Left ventricle myocardium inferior (tissue), 1 donor: ENCODE data around the gene ITGAE. TPM values are rescaled to one million over a fixed set of nuclear protein-coding genes. Genes with fewer than 3 reads are reported as not detected.

Source experiments
- DNase-seq: peaks from one replicate; pipeline ENCODE4 v3.0.0-alpha.2; 2020
- H3K27ac ChIP-seq: fragments of 200-600 bp; replicated peaks from 2 replicates; pipeline ENCODE4 v1.8.0; 2021
- H3K27me3 ChIP-seq: fragments of 200-600 bp; 2 replicates; pipeline ENCODE4 v1.8.0; 2021; ENCODE audit warnings: low read depth
- H3K36me3 ChIP-seq: fragments of 200-600 bp; 2 replicates; pipeline ENCODE4 v1.8.0; 2021
- H3K4me1 ChIP-seq: fragments of 200-600 bp; 2 replicates; pipeline ENCODE4 v1.8.0; 2021
- H3K4me3 ChIP-seq: fragments of 200-600 bp; 2 replicates; pipeline ENCODE4 v1.8.0; 2021; ENCODE audit warnings: mild to moderate bottlenecking, moderate library complexity
- H3K9me3 ChIP-seq: fragments of 200-600 bp; replicated peaks from 2 replicates; pipeline ENCODE4 v1.8.0; 2021
- intact Hi-C: fragments of 100-400 bp; cut with micrococcal nuclease; formaldehyde crosslinking; loops from one replicate; pipeline ENCODE4 v1.11.0; 2022
- total RNA-seq: library from RNA; stranded (reverse); fragmentation: NEBNext Ultra II Directional; extraction: Animal tissue kit (Norgen Biotek cat#: 25700); gene quantifications from one replicate; pipeline ENCODE4 v1.2.1, GENCODE V29; 2021
- TF ChIP-seq, protein P1 (sequence below): fragments of 200-600 bp; IDR thresholded peaks from 2 replicates; pipeline ENCODE4 v1.8.0; 2021; ENCODE audit warnings: antibody characterized with exemption, mild to moderate bottlenecking, borderline replicate concordance
- donor health status: DM: no; HTN: yes; CAD: no; lungs with severe emphysema.

The ITGAE gene
- total RNA-seq, 1 donor from 2014 or later = 19.6 TPM

DNA sequence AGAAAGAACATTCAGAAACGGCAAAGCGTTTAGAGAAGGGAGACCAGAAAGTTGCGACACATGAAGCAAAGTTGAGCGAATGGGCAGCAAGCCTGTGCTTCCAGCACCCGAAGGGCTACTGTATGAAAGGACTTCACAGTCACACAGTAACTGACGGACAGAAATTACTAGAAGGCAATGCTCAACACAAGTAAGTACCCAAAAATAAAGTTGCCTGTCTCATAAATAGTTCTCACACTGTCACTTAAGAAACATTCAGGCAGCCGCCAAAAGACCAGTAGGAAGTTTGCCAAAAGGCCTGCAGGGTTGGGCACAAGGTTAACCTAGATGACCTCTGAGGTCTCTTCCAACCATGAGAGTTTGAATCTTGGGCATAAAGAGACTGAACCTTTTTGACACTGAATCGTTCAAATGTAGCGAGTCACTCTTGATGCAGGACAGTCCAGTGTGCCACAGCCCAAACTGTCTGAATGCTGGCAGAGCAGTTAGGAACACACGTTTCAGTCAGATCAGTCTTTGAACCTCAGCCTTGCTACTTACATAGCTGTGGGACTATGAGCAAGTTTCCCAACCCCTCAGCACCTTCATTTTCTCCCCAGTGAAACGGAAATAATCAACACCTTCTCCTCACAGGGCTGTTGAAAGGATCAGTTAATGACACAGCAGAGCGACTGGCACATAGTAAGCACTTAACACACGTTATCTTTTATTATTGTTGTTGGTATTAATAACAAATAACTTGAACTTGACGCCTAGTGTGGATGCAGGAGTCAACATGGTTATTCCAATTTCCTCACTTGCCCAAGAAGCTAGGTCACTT is 34.6 kb upstream of the ITGAE start:
- H3K9me3 ChIP-seq = no peaks in the 10 kb centered on the region
- DNase-seq = no peak

DNA sequence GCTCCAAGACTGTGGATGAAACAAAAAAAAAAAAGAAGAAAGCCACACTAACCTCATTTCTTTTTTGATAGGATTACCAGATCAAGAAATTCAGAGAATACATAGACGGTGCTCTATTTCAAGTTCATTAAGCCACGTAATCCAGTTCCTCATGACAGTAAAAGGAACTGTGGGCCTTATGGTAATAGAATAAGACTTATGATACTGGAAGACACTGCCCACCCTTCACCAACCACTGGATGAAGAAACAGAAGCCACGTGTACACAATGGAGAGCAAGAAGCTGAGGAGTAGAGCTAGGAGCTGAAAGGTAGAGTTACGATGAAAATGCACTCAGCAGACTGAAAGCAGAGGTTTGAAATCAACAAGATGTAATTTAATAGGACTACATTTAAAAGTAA is 33.8 kb upstream of the ITGAE start:
- TF ChIP-seq, protein P1, sequence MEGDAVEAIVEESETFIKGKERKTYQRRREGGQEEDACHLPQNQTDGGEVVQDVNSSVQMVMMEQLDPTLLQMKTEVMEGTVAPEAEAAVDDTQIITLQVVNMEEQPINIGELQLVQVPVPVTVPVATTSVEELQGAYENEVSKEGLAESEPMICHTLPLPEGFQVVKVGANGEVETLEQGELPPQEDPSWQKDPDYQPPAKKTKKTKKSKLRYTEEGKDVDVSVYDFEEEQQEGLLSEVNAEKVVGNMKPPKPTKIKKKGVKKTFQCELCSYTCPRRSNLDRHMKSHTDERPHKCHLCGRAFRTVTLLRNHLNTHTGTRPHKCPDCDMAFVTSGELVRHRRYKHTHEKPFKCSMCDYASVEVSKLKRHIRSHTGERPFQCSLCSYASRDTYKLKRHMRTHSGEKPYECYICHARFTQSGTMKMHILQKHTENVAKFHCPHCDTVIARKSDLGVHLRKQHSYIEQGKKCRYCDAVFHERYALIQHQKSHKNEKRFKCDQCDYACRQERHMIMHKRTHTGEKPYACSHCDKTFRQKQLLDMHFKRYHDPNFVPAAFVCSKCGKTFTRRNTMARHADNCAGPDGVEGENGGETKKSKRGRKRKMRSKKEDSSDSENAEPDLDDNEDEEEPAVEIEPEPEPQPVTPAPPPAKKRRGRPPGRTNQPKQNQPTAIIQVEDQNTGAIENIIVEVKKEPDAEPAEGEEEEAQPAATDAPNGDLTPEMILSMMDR = no peak
- no peak overlapping the region for H3K4me3 ChIP-seq

More for the DNA sequence above, 34.6 kb upstream of the ITGAE start:
- intact Hi-C loops = no loop called here
- TF ChIP-seq, protein P1 = no peak
- Histone ChIP-seq H3K27ac (peak overlapping the region; percentile 79), H3K4me3 (no peak overlapping the region), H3K4me1 (peaks cover 55% of the 10 kb centered on the region), H3K27me3 (no peaks in the 10 kb centered on the region), H3K36me3 (peaks cover 59% of the 10 kb centered on the region)

DNA sequence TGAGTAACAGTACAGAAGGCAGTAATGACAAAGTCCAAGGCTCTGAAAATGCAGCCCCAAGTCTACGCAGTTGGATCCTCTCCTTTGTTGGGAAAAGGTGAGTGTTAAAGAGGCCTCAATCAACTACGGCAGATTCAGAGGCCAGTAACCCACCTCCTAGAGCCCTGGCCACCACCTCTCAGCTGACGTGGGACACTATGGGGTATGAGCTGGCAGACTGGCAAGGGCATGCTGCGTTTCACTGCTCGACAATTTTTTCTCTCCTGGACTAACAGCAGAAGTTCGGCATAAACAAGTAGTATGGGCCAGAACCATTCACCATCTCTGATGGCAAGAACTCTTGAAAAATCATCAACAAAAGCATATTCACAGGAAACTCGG is 27.9 kb upstream of the ITGAE start:
- Histone ChIP-seq H3K9me3 (no peaks in the 10 kb centered on the region), H3K36me3 (peaks cover 64% of the 10 kb centered on the region), H3K4me1 (peaks cover 28% of the 10 kb centered on the region), H3K27me3 (no peaks in the 10 kb centered on the region), H3K4me3 (peak overlapping the region; percentile 2), H3K27ac (peak overlapping the region; percentile 82)
- TF ChIP-seq, protein P1 = no peak
- no peak for DNase-seq
- intact Hi-C loops = no loop called here

More for the DNA sequence above, 33.8 kb upstream of the ITGAE start:
- no peaks in the 10 kb centered on the region for H3K9me3 ChIP-seq
- H3K36me3 ChIP-seq = peaks cover 60% of the 10 kb centered on the region
- no peak for DNase-seq
- peaks cover 47% of the 10 kb centered on the region for H3K4me1 ChIP-seq
- intact Hi-C loops = no loop called here
- peak overlapping the region; percentile 79 for H3K27ac ChIP-seq
- no peaks in the 10 kb centered on the region for H3K27me3 ChIP-seq

DNA sequence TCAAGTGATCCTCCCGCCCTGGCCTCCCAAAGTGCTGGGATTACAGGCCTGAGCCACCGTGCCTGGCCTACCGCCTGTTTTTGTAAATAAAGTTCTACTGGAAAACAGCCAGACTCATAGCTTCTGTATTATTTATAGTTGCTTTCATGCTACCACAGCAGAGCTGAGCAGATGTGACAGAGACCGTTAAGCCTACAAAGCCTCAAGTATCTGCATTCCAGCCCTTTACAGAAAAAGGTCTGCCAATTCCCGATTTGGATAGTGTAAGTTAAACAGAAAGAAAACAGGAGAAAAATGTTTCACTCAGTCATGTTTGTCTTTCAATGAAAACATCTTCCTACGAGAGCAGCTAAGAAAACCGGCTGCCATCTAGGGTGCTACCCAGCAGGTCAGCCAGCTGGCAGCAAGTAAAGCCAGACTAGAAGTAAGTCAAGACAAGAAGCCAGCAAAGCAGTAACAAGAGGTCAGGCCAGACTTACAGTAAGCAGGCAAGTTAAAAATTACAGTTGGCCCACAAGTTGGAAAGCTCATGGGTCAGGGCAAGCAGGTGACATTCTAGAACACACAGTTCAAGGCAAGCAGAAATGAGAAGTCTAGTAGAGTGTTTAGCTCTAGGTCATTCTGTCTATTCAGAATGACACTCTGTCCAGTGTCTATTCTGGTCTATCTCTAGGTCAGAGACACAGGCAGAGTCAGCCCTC is 27.3 kb upstream of the ITGAE start:
- intact Hi-C loops = no loop called here
- TF ChIP-seq, protein P1 = no peak
- H3K36me3 ChIP-seq = peaks cover 67% of the 10 kb centered on the region
- H3K4me1 ChIP-seq = peaks cover 25% of the 10 kb centered on the region
- peak overlapping the region; percentile 2 for H3K4me3 ChIP-seq
- H3K27me3 ChIP-seq = no peaks in the 10 kb centered on the region
- peak overlapping the region; percentile 82 for H3K27ac ChIP-seq
- no peaks in the 10 kb centered on the region for H3K9me3 ChIP-seq
- no peak for DNase-seq

DNA sequence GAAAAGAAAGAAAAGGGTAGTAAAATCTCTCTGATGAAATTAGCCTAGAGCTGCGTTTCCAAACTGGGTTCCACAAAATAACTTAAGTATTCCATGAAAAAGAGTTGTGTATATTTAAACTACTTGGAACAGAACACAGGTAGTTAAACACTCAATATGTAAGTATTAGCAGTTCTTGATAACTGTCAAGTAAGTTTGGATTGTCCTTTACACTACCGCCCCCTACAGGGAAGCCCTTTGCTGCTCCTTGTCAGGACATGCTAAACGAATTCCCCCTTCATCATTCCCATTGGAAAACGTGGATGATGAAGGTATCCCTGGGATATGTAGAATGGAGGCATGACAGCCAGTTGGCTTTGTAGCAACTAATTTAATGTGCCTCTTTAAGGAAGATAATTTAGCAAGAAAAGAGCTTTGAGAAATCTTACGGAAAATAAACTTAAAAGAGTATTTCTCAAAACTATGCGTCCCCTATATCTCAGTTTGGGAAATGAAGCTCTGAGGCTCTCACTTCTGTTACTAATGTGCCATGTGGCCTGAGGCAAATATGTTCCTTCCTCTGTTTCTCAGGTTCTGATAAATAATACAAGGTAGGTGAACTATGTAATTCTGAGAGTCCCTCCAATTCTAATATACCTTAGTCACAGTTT is 26.3 kb upstream of the ITGAE start:
- H3K27ac ChIP-seq = no peak overlapping the region
- H3K9me3 ChIP-seq = no peaks in the 10 kb centered on the region
- intact Hi-C loops = no loop called here
- TF ChIP-seq, protein P1 = peak; percentile 51
- peaks cover 25% of the 10 kb centered on the region for H3K4me1 ChIP-seq
- no peak for DNase-seq
- no peak overlapping the region for H3K4me3 ChIP-seq
- H3K36me3 ChIP-seq = peaks cover 73% of the 10 kb centered on the region
- H3K27me3 ChIP-seq = no peaks in the 10 kb centered on the region
